NCI-H2171 treated with DMSO at 0.1 percent for 48 hours (cell line): Measurements from ENCODE around the gene ESPN.
"Not testable (repeated sequence)": the region's sequence is repeated elsewhere in the genome, so short reads cannot be mapped to it uniquely, and the experiment has no call there.

ENCODE experiments used
- DNase-seq: peaks from one replicate; lab custom pipeline; 2025; lab: John Stamatoyannopoulos, UW

ESPN gene

GRCh38 chr1:6424619-6425593, at the start of gene ESPN:
Gene ESPN, plus strand, starts transcription at chr1:6424776. Its CDS starts 180 bp downstream, at chr1:6424956.
- DNase-seq = no peak

- DNase-seq = peak; percentile 88
Measured at GRCh38 chr1:6378096-6378746, 46.4 kb upstream of the ESPN start.

DNA sequence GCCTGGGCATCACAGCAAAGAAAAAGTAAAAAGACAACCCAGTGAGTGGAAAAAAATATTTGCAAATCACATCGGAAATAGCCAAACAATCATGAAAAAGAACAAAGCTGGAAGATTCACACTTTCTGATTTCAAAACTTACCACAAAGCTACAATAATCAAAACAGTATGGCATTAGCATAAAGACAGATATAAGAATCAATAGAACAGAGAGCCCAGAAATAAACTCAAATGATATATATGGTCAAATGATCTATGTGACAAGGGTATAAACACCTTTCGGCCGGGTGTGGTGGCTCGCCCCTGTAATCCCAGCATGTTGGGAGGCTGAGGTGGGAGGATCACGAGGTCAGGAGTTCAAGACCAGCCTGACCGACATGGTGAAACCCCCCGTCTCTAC, 44.5 kb upstream of the ESPN start:
- no peak for DNase-seq

DNA sequence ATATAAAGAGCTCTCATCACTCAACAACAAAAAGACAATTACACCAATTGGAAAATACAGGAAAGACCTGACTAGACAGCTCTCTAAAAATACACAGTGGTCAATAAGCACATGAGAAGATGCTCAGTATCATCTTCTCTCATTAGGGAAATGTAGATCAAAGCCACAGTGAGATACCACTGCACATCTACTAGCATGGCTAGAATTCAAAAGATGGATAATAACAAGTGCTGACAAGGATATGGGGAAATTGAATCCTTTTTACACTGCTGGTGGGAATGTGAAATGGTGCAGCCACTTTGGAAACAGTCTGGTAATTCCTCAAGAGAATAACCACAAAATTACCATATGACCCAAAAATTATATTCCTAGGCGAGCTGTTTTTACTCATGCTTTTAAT, 40.4 kb upstream of the ESPN start:
- DNase-seq = no peak

DNA sequence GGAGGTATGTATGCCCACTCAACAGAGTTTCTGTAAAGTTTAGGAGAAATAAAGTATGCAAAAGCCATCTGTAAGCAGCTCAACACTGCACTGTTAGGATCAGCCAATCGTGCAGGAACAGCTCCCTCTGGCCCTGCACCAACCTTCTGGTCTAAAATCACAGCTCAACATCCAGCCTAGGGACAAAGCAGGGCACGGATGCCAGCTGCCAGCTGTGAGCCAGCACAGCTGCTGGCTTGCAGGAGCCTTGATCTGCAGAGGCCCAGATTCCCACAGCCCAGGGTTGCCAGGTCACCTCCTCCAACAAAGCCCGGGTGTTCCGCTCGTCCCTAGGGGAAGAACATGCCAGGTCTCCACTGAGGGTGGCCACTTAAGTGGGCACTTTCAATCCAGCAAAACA, 39.6 kb upstream of the ESPN start:
- peak; percentile 67 for DNase-seq

- no peak for DNase-seq
Measured at GRCh38 chr1:6385488-6386191, 38.9 kb upstream of the ESPN start.

DNA sequence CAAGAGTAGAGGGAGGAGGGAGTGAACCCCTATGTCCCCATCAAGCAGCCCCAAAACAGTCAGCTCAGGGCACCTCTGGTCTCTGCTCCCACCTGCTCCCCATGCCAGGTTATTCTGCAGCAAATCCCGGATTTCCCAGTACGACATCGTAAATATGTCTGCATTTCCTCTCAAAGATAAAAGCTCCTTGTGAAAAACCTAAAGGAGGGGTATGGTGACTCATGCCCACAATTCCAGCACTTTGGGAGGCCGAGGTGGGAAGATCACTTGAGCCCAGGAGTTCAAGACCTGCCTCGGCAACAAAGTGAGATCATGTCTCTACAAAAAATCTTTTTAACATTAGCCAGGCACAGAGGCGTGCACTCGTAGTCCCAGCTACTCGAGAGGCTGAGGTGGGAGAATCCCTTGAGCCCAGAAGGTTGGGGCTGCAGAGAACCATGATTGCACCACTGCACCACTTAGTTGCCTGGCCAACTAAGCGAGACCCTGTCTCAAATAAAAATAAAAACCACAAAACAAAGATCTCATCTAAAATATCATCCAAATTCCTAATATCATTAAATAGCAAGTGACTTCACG, 38.1 kb upstream of the ESPN start:
- no peak for DNase-seq

GRCh38 chr1:6389971-6390370, 34.6 kb upstream of the ESPN start:
- no peak for DNase-seq

GRCh38 chr1:6391951-6392808, 32.4 kb upstream of the ESPN start:
- DNase-seq = peak; percentile 46

DNA sequence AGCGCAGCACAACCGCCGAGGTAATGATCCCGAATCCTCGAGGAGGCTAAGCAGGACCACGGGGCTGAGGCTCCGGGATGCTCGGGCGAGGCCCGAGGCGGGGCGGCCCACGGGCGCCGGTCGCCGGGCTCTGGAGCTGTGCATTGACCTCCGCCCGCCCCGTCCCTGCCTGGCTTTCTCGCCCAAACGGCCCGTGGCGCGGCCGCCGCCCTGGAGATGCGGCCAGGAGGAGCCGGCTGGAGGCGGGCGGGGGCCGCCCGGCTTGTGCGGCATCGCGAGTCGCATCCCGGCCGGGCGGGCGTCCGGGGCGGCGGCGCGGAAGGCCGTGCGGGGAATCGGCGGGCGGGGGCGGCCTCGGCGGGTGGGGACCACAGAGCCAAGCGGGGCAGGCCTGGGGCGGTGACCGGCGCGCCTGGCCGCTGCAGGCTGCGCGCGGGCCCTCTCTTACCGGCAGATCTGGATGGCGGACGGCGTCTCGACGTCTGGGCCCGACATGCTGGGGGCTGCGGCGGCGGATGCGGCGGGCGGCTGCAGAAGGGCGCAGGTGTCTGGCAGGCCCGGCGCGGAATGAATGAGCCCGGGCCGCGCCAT, 31.7 kb upstream of the ESPN start:
- DNase-seq = no peak

DNA sequence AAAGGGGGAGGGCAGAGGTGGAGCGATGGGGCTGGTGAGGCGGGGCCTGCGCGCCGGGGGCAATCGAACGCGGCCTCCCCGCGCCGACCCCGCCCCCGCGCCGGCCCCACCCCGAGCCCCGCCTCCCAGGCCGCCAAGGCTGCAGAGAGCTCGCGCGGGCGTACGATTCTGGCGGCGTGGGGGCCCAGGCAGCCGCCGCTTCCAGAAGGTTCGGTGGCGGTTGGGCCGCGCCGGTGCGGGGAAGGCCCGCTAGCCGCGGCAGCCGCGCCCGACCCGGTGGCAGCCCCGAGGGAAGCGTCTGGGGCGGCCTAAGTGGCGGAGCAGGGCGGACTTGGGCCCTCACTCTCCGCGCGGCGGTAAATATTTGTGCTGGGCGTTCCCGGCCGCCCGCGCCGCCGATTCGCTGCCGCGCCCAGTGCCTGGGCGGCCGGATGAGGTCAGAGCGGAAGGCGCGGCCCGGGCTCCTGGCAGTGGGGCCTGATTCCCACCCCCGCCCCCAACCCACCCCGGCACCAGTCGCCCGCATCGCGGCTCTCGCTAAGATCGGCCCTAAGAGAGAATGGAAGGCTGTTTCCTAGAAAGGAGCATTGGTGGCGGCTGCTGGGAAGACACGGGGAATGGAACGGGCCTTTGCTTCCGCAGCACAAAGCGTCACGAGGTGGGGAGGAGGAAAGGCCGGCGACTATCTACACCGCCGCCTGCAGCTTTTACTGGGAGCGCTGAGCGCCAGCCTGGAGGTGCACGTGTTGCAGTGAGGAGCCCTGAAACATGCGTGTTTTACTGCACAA, 31.0 kb upstream of the ESPN start, which contains the start of gene ACOT7:
ACOT7 (minus strand) TSS at position 368 of the 788 bp plus-strand sequence. CDS start 368 bp downstream, outside the sequence.
- peak; percentile 87 for DNase-seq

DNA sequence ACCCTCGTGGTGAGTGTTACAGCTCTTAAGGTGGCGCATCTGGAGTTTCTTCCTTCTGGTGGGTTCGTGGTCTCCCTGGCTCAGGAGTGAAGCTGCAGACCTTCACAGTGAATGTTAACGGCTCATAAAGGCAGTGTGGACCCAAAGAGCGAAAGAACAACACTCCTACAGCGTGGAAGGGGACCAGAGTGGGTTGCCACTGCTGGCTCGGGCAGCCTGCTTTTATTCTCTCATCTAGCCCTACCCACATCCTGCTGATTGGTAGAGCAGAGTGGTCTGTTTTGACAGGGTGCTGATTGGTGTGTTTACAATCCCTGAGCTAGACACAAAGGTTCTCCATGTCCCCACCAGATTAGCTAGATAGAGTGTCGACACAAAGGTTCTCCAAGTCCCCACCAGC, 29.4 kb upstream of the ESPN start:
- DNase-seq = not testable (repeated sequence)

DNA sequence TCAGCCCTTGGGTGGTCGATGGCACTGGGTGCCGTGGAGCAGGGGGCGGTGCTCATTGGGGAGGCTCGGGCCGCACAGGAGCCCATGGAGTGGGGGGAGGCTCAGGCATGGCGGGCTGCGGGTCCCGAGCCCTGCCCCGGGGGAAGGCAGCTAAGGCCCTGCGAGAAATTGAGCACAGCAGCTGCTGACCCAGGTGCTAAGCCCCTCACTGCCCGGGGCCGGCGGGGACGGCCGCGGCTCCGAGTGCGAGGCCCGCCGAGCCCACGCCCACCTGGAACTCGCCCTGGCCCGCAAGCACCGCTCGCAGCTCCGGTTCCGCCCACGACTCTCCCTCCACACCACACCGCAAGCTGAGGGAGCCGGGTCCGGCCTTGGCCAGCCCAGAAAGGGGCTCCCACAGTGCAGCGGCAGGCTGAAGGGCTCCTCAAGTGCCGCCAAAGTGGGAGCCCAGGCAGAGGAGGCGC, 28.8 kb upstream of the ESPN start:
- not testable (repeated sequence) for DNase-seq

- no peak for DNase-seq
Measured at GRCh38 chr1:6396998-6397397, 27.6 kb upstream of the ESPN start.

DNA sequence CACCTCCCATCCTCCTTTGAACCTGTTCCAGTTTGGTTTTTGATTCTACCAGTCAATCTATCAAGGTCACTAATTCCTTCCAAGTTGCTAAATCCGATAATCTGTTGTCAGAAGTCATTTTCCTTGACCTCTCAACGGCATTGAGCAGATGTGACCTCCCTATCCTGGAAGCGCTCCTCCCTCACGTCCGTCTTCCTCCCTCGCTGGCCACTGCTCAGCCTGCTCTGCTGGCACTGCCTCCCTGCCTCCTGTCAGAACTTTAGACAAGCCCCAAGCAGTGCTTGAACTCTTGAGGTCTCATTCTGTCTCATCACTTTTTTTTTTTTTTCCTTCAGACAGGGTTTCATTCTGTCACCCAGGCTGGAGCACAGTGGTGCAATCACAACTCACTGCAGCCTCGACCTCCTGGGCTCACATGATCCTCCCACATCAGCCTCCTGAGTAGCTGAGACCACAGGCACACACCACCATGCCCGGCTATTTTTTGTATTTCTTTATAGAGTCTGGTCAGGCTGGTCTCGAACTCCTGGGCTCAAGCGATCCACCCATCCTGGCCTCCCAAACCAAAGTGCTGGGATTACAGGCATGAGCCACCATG, 26.6 kb upstream of the ESPN start:
- no peak for DNase-seq

- no peak for DNase-seq
Measured at GRCh38 chr1:6399294-6399693, 25.3 kb upstream of the ESPN start.

DNA sequence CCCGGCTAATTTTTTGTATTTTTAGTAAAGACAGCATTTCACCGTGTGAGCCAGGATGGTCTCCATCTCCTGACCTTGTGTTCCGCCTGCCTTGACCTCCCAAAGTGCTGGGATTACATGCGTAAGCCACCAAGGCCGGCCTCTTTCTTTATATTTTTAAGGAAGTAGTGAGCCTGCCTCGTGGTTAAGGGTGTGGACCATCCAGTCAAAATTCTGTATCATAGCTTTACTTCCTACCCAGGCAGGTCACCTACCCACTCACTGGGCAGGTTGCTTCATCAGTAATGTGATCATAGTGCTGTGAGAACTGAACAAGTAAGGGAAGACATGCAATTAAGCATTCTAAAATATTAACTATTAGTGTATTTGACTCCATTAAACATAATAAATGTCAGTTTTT, 22.9 kb upstream of the ESPN start:
- DNase-seq = no peak

DNA sequence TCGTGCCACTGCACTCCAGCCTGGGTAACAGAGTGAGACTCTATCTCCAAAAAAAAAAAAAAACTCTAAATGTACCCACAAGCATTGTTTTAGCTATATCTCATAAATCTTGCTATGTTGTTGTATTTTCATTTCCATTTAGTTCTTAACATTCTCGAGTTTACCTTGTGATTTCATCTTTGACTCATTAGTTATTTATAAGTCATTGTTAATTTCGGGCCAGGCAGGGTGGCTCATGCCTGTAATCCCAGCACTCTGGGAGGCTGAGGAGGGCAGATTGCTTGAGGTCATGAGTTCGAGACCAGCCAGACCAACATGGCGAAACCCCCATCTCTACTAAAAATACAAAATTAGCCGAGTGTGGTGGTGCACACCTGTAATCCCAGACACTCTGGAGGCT, 16.6 kb upstream of the ESPN start:
- DNase-seq = no peak

DNA sequence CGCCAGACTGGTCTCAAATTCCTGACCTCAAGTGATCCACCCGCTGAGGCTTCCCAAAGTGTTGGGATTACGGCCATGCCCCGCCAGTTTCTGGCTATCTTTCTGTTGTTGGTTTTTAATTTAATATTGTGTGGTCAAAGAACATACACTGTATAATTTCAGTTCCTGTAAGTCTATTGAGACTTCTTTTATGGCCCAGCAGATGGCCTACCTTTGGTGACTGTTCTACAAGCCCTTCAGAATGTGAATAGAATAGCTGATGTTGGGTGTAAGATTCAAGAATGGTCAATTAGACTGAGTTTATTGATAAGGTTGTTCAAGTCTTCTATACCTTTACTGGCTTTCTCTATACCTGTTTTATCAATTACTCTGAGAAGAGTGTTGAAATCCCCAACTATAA, 15.5 kb upstream of the ESPN start:
- DNase-seq = no peak
